HepG2 (cell line): ENCODE results near the gene CCL19. TPM values are rescaled to one million over a fixed set of nuclear protein-coding genes. Genes with fewer than 3 reads are reported as not detected.
A peak's percentile ranks its signal among the peaks of the same experiment; 100 is the strongest.

ENCODE experiments used
- DZIP1 ChIP-seq: sonication (generic); formaldehyde crosslinking; IDR thresholded peaks from 2 replicates; pipeline ENCODE4 v1.5.0; 2020; ENCODE audit warnings: mild to moderate bottlenecking, missing genetic modification reagents
- GTF3A ChIP-seq: sonication (generic); formaldehyde crosslinking; conservative IDR thresholded peaks from 2 replicates; pipeline ENCODE4 v1.4.0; 2020; ENCODE audit warnings: mild to moderate bottlenecking, missing genetic modification reagents
- GZF1 ChIP-seq: sonication (generic); formaldehyde crosslinking; IDR thresholded peaks from 2 replicates; pipeline ENCODE4 v1.5.1; 2020; ENCODE audit warnings: mild to moderate bottlenecking, missing genetic modification reagents
- HDAC6 ChIP-seq: fragments of 200-600 bp; sonication (generic); IDR thresholded peaks from 2 replicates; pipeline ENCODE4 v1.7.0; 2017; ENCODE audit warnings: mild to moderate bottlenecking, antibody characterized with exemption, low read length, low read depth
- MTF2 ChIP-seq: sonication (generic); formaldehyde crosslinking; IDR thresholded peaks from 2 replicates; pipeline ENCODE4 v1.5.0; 2020; ENCODE audit warnings: missing genetic modification reagents, borderline replicate concordance
- NFKBIZ ChIP-seq: IDR thresholded peaks from 2 replicates; pipeline ENCODE4 v1.6.1; 2018; ENCODE audit warnings: missing genetic modification reagents, missing compliant biosample characterization
- NR0B2 ChIP-seq: sonication (generic); formaldehyde crosslinking; IDR thresholded peaks from 2 replicates; pipeline ENCODE4 v1.4.0; 2020; ENCODE audit warnings: mild to moderate bottlenecking, missing genetic modification reagents
- RBM39 ChIP-seq: fragments of 200-400 bp; formaldehyde crosslinking; IDR thresholded peaks from one replicate; pipeline ENCODE4 v1.6.1; 2018; ENCODE audit warnings: antibody characterized with exemption, mild to moderate bottlenecking, low read depth, low read length; ENCODE audit not compliant: poor library complexity, severe bottlenecking
- TFAP4 ChIP-seq: sonication (generic); IDR thresholded peaks from 2 replicates; pipeline ENCODE4 v1.6.1; 2016; ENCODE audit warnings: low read depth, borderline replicate concordance
- TFE3 ChIP-seq: IDR thresholded peaks from 2 replicates; pipeline ENCODE4 v1.6.1; 2016
- WIZ ChIP-seq: sonication (generic); formaldehyde crosslinking; IDR thresholded peaks from 2 replicates; pipeline ENCODE4 v1.5.1; 2020; ENCODE audit warnings: mild to moderate bottlenecking, missing genetic modification reagents
- XRCC5 ChIP-seq: fragments of 200-400 bp; formaldehyde crosslinking; optimal IDR thresholded peaks from 2 replicates; pipeline ENCODE3; 2017; ENCODE audit warnings: mild to moderate bottlenecking, low read length
- ZBTB10 ChIP-seq: sonication (generic); formaldehyde crosslinking; IDR thresholded peaks from 2 replicates; pipeline ENCODE4 v1.4.0; 2020; ENCODE audit warnings: missing genetic modification reagents, borderline replicate concordance
- ZBTB21 ChIP-seq: sonication (generic); formaldehyde crosslinking; IDR thresholded peaks from 2 replicates; pipeline ENCODE4 v1.4.0; 2020; ENCODE audit warnings: missing genetic modification reagents
- ZFP82 ChIP-seq: sonication (generic); formaldehyde crosslinking; IDR thresholded peaks from 2 replicates; pipeline ENCODE4 v1.5.1; 2020; ENCODE audit warnings: mild to moderate bottlenecking, missing genetic modification reagents, borderline replicate concordance
- ZNF530 ChIP-seq: sonication (generic); formaldehyde crosslinking; IDR thresholded peaks from 2 replicates; pipeline ENCODE4 v1.5.0; 2020; ENCODE audit warnings: low read depth, mild to moderate bottlenecking, missing genetic modification reagents
- ZNF549 ChIP-seq: sonication (generic); formaldehyde crosslinking; IDR thresholded peaks from 2 replicates; pipeline ENCODE4 v1.5.0; 2020; ENCODE audit warnings: missing genetic modification reagents
- ZNF703 ChIP-seq: sonication (generic); formaldehyde crosslinking; IDR thresholded peaks from 2 replicates; pipeline ENCODE4 v1.5.1; 2020; ENCODE audit warnings: missing genetic modification reagents, mild to moderate bottlenecking, moderate library complexity, borderline replicate concordance
- polyA plus RNA-seq, 8 experiments: library from polyadenylated mRNA; depleted of rRNA in 3 of 8; stranded (reverse) in 7 of 8; unstranded in 1 of 8; fragments of >200 nt; fragmentation: Illumina TruSeq in 4 of 8; extraction: Trizol in 4 of 8; gene quantifications; 2 replicates each; pipeline versions ENCODE4 v1.2.1 to v1.2.3, GENCODE V29; 2011 to 2016; ENCODE audit warnings: low read depth in 4 of 8, missing spikeins in 1 of 8, mixed read lengths in 1 of 8; ENCODE audit not compliant: insufficient read depth in 1 of 8
- total RNA-seq, 5 experiments: library from RNA; depleted of rRNA; stranded (reverse); fragments of >200 nt; fragmentation: Illumina TruSeq; extraction: Trizol; gene quantifications; 2 replicates each; pipeline ENCODE4 v1.2.3, GENCODE V29; 2016; ENCODE audit warnings: low read depth in 1 of 5

CCL19 gene
- total and polyA plus RNA-seq, 2 of the 13 experiments (the other 11 are each of a cell fraction or from before 2014, with no cell fraction given): not detected

- TF ChIP-seq TFAP4 (peak; percentile 98), TFE3 (peak; percentile 80), ZFP82 (CRISPR knock-in tag) (no peak; the same call in 1 of the 2 replicates), GTF3A (CRISPR knock-in tag) (no peak), HDAC6 (no peak), ZBTB21 (CRISPR knock-in tag) (no peak; the same call in 1 of the 2 replicates), NFKBIZ (CRISPR knock-in tag) (peak; percentile 20; the same call in 1 of the 2 replicates), DZIP1 (CRISPR knock-in tag) (no peak), WIZ (CRISPR knock-in tag) (no peak), MTF2 (CRISPR knock-in tag) (no peak), ZNF703 (CRISPR knock-in tag) (peak; percentile 19; the same call in 1 of the 2 replicates), ZNF530 (CRISPR knock-in tag) (peak; percentile 41; the same call in 1 of the 2 replicates), RBM39 (no peak), XRCC5 (peak; percentile 62), ZNF549 (CRISPR knock-in tag) (no peak), GZF1 (CRISPR knock-in tag) (0 out of 2 replicates have a peak, but pooled peaks have one; percentile 73), NR0B2 (peak; percentile 55; the same call in 1 of the 2 replicates), ZBTB10 (CRISPR knock-in tag) (0 out of 2 replicates have a peak, but pooled peaks have one; percentile 22)
Observed at GRCh38 chr9:34646211-34647083, 44.6 kb downstream of the CCL19 start, which contains the start of gene GALT (continued).
